Adipose tissue (tissue), 3 donors: Measurements from ENCODE around the gene XIRP1. TPM values are rescaled to one million over a fixed set of nuclear protein-coding genes. Genes with fewer than 3 reads are reported as not detected.

Experiments used
- H3K27ac ChIP-seq: one replicate; pipeline ENCODE4 v1.5.1; 2013; ENCODE audit warnings: low read depth, low read length
- WGBS, 3 donors: extraction: QIAGEN DNeasy Blood & Tissue Kit; methylation state at CpG; one replicate each; pipeline ENCODE4 v1.1.7; 2013; 5-methylcytosine and 5-hydroxymethylcytosine counted together
- polyA plus RNA-seq, 3 donors: library from polyadenylated mRNA; stranded (reverse); fragments of 200-250 nt; gene quantifications; one replicate each; pipeline ENCODE4 v1.2.3, GENCODE V29; 2013
- donor health status: healthy with polysubstance abuse.
- donor health status: Bipolar disorder and iron deficiency.
- donor health status: healthy.

XIRP1 gene
- polyA plus RNA-seq, 3 donors, result 0.37 to 0.67 (median 0.51) TPM

DNA sequence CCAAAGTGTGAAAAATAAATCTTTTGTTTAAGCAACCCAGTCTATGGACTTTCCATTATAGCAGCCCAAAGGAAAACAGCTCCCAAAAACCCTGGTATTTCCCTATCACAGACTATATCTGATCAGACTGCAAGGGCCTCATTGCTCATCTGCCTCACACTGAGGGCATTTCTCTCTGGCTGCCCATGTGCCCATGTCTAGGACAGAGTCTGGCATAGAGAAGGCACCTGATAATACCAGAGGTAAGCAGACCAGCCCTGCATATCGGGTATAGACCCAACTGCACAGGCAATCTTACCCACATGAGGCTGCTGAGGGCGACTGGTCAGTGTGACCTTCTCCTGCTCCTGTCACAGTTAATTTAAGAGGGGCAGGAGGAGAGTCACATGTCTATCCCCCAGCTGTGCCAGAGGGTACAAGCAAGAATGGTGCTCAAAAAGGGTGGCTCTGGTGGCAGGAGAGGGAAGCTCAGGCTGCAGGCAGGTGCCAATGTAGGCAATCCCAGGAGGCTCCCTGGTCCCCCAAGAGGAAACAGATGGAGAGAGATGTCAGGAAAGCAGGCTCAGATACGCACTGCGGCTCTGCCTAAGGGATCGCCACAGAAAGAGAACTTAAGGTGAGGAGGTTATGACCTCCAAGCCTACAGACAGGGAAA, 42.1 kb downstream of the XIRP1 start:
- WGBS, 3 donors, result 31 to 57% (median 34%) methylated on average over 5 of the region's 5 CpGs
- H3K27ac ChIP-seq, result peak overlapping the region; percentile 56

GRCh38 chr3:39149498-39150147, 42.8 kb downstream of the XIRP1 start:
- H3K27ac ChIP-seq, result no peak overlapping the region
- WGBS, 3 donors, result 61 to 86% (median 82%) methylated on average over 3 of the region's 3 CpGs

- WGBS, 3 donors, result 70 to 82% (median 79%) methylated on average over 4 of the region's 4 CpGs
- no peak overlapping the region for H3K27ac ChIP-seq
Observed at GRCh38 chr3:39149059-39149455, 43.3 kb downstream of the XIRP1 start.

- 44 to 53% (median 51%) methylated on average over 9 of the region's 9 CpGs for WGBS, 3 donors
- no peak overlapping the region for H3K27ac ChIP-seq
Observed at GRCh38 chr3:39148435-39149058, 43.8 kb downstream of the XIRP1 start.

- H3K27ac ChIP-seq, result peak overlapping the region; percentile 19
- WGBS, 3 donors, result 21 to 33% (median 23%) methylated on average over 9 of the region's 9 CpGs
Observed at GRCh38 chr3:39147711-39148434, 44.5 kb downstream of the XIRP1 start.

DNA sequence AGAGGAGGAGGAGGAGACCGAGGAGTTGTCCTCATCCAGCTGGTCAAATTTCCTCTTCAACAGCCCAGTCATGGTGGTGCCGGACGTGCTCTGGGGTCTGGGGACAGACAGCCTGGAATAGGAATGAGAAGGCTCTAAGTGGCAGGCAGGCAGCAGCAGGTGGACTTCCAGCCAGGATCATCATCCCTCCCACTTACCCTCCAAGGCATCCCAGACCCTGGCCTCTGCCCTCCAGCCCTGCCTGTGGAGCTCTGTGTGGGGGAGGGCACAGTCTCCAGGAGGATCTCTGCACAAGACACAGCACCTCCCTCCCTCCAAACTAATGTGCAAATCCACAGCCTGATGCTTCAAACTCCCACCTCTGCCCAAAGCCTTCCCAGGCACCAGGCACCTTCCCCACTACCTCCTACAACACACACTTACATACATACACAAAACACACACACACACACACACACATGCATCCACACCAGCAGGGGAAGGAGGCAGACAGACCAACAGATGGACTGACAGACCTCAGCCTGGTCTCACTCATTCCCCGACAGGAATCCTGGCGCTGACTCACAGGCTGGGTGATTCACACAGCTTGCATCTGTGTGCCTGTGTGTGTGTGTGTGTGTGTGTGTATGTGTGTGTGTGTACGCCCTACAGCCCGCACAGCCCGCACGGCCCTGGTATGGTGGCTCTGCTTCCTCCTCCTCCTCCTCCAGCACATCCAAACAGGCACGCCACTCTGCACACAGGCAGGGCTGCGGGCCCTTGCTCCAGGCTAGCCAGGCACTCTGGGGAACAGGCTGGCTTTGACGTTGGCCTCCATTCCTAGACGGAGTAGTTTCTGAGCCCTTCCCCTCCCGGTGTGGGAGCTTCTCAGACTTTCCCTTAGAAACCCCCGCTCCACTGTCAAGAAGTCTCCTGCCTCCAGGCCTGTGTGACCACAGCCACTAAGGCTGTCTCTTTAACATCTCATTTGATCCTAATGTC, 45.5 kb downstream of the XIRP1 start:
- 15 to 32% (median 19%) methylated on average over 13 to 15 of the region's 15 CpGs for WGBS, 3 donors
- no peak overlapping the region for H3K27ac ChIP-seq

- WGBS, 3 donors, result 54 to 72% (median 57%) methylated on average over 11 of the region's 11 CpGs
- no peak overlapping the region for H3K27ac ChIP-seq
Observed at GRCh38 chr3:39146083-39146501, 46.3 kb downstream of the XIRP1 start.

DNA sequence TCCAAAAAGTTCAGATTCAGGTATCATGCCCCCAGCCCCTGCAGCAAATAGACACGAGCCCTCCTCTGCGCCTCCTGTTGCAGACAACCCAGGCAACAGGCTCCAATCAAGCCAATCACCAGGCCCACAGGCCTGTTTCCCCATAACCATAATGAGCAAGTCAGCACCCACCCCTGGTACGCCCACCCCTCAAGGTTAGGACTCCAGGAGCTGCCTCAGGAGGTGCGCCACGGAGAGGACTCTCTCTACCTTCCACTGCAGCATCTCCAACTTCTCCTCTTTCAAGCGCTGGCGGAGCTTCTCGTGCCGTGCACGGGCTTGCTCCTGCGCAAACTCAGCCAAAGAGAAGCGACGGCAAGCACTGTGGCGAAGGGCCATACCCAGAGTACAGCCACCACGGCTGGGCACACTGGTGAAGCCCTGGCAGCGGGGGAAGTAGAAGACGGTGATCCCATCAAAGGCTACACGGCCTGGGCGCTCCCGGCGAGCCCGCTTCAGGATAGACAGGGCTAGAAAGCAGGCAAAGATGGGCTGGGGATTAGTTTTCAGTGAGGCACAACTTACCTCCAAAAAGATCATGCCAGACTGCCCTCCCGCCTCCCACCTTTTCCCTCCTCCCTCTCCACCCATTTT, 47.5 kb downstream of the XIRP1 start:
- 94 to 97% (median 96%) methylated on average over 23 of the region's 23 CpGs for WGBS, 3 donors
- H3K27ac ChIP-seq, result no peak overlapping the region

DNA sequence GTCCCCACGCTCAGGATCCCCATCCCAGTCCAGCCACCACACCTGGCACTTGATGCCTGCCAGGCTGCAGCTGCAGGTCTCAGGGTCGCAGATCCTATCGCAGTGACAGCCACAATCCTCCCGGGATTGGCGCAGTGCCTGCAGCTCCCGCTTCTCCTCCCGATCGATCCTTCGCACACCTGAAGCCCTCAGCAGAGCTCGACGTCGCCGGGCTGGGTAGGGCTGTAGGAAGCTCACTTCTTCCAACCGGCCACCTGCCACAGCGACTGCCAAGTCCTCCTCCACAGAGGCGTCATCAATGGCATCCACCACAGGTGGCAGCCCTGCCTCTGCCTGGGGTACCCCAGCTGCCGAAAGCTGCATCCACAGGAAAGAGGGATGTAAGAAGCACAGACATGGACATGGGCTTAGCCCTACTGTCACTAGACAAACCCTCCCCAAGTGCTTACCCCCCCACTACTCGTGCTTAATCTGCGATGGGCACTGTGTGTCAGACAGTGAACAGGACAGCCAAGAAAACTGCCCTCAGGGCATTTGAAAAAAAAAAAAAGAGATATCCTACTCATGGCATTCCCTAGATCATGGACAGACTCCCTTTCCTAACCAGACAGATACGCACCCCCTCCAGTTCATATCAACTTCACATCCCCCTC, 48.2 kb downstream of the XIRP1 start:
- WGBS, 3 donors, result 59 to 93% (median 87%) methylated on average over 19 to 20 of the region's 20 CpGs

DNA sequence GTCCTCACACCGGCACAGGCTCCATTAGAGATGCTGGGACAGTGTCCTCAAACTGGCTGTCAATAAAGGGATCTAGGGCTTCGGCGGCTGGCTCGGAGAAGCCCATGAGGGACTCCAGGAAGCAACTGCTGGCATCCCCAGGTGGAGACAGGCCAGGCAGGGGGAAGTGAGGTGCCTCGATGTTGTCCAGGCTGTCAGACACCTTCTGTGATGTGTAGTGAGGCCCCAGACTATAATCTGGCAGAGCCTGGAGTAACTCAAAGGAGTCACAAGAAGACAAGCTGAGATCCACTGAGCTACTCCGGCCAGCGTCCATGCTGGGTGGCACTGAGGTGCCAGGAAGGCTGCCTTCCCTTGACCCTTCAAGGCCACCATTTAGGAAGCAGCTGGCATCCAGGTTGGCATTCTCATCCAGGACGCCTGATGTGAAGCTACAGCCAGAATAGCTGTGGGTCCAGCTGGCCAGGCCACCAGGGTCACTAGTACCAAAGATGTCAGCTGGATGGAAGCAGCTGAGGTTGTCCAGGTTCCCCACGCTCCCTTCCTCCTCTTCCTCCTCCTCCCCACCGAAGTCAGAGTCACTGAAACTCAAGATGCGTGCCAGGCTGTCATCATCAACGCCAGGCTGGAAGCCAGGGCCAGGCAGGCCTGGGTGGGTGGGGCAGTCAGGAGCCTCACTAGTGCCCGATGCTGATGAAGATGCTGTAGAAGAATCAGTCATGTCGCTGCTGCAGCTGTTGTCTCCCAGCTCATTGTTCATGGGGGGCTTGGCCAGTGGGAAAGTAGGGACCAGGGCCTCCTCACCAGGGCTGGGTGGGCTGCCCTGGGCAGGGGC, 49.1 kb downstream of the XIRP1 start:
- H3K27ac ChIP-seq, result no peak overlapping the region

More for the DNA sequence above, 48.2 kb downstream of the XIRP1 start:
- H3K27ac ChIP-seq, result no peak overlapping the region

GRCh38 chr3:39142067-39142466, 50.3 kb downstream of the XIRP1 start:
- no peak overlapping the region for H3K27ac ChIP-seq
- 24 to 53% (median 52%) methylated on average over 5 of the region's 5 CpGs for WGBS, 3 donors

More for the DNA sequence above, 49.1 kb downstream of the XIRP1 start:
- WGBS, 3 donors, result 66 to 76% (median 69%) methylated on average over 14 of the region's 14 CpGs

DNA sequence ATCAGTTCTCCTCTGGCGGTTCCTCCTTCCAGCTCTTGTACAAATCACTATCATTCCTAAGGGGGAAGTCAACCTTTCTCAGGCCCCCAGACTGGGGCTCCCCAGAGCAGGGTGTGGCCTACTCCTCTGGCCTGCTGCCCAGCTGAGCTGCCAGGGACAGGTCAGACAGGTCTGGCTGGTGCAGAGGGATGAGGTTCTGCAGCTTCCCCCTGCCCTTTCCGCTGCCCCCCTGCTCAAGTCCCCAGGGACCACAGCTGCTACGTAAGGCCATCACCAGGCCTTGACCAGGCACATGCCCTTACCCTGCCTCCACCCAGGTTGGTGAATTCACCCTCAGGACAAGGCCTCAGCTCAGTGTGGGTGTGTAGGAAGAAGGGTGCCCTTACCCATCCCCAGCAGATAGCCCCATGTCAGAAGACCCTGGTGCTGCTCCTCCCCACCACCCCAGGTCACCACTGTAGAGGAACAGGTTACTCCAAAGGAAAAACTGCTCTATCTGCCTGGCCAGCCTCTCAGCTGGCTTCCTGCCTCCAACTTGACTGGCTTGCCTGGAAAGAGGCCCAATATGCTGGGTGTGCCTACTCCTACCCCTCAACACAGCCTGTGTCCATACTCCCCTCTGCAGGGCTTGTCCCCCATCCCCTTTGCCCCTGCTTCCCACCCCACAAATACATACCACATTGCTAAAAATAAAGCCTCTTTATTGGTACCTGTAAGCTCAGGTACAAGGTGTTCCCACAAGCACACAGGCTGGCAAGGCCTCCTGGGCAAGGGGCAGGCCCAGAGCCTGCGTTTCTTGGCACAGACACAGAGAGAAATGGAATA, 51.0 kb downstream of the XIRP1 start:
- WGBS, 3 donors, result 28 to 43% (median 42%) methylated on average over 4 of the region's 4 CpGs
- H3K27ac ChIP-seq, result no peak overlapping the region

GRCh38 chr3:39140341-39140971, 51.9 kb downstream of the XIRP1 start:
- WGBS, 3 donors, result 87 to 99% (median 97%) methylated on average over 2 of the region's 2 CpGs
- H3K27ac ChIP-seq, result no peak overlapping the region

GRCh38 chr3:39139442-39139841, 53.0 kb downstream of the XIRP1 start:
- no peak overlapping the region for H3K27ac ChIP-seq
- WGBS, 3 donors, result 76 to 88% (median 78%) methylated on average over 2 of the region's 2 CpGs

DNA sequence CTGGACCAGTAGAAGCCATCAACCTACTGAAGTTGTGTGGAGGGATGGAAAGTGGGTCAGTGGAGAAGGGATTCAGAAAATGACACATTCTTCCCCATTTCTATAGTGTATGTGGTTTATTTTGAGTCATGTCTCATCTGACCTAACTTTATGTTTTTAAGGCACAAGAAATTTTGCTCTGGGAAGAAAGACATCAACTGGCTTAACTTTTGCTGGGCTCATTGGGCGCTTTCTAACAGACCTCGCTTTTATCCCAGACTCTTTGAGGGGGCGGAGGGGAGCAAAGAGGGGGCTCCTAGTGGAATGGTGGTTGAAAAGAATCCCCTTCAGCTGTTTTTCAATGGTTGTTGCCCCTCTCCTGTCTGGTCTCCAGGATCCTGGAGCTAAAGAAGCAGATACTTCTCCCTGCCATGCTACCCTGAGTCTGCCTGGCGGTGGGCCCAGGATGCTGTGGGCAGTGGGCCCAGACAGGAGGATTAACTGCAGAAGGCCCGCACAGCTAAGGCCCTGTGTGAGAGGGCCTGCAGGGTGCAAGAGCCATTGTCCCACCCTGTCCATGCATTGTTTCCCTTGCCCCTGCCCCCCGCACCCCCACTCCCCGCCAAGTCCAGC, 53.5 kb downstream of the XIRP1 start:
- WGBS, 3 donors, result 77 to 89% (median 84%) methylated on average over 7 of the region's 7 CpGs

More for the DNA sequence above, 53.5 kb downstream of the XIRP1 start:
- no peak overlapping the region for H3K27ac ChIP-seq
